NCI-H1105 treated with DMSO at 0.1 percent for 48 hours (cell line): Measurements from ENCODE around the gene MAP4K1.

ENCODE experiments used
- DNase-seq: peaks from one replicate; lab custom pipeline; 2025; lab: John Stamatoyannopoulos, UW

The MAP4K1 gene

DNA sequence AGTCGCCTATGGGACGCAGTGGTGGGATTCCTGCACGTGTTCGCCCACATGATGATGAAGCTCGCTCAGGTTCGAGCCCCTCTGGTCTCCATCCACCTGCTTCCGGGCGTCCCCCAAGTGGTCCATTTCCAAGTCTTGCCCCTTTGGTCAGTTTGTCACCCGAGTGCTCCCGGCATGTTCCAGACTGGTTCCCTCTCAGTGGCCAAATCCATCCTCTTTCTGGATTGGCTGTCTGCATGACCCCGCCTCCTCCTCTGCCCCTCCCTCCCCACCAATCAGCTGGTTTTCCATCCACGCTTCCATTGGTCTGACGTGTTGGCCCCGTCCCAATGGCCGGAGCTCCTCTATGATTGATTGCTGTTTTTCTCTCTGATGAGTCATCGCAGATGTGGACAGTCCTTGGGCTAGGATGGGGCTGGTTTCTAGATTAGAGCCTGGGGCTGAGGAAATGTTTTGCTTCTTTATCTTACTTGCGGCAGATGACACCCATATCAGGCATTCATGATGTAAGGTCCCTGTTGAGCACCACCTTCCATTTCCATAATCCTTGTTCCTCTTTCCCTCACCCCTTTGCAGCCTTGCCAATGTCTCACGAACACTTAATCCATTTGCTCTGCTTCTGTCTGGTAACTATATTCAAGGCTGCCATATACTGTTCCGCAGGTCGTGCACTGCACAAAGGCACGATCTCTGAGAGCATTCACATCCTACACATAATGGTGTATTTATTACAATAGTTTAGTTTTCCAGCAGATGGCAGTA is 73.8 kb downstream of the MAP4K1 start:
- DNase-seq = peak; percentile 42

DNA sequence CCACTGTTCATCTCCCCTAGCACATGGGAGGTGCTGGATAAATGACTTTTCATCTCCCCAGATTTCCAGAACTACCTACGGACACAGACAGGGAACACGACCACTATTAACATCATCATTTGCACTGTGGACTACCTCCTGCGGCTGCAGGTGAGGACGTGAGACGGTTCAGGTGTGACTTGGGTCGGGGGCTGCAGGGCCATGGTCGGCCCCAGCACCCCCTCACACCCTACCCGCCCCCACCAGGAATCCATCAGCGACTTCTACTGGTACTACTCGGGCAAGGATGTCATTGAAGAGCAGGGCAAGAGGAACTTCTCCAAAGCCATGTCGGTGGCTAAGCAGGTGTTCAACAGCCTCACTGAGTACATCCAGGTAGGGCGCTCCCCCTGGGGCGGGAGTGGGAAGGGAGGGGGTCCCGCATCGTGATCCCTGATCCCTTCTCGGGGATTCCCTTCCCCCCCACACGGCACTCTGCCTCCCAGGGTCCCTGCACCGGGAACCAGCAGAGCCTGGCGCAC is 74.4 kb downstream of the MAP4K1 start:
- DNase-seq = no peak

DNA sequence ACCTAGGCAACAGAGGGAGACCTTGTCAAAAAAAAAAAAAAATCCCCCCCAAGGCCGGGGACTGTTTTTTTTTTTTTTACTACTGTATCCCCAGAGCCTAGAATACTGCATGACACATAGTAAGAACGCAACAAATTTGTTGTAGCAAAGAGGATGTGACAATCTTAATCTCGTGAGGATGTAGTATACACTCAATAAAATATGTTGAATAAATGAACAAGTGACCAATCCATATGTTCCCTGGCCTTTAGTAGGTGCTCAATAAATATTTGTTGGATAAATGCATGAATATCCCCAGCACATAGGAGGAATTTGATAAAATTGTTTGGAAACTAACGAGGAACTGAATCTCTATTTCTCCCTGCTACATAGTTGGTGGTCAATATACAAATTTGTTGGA is 75.7 kb downstream of the MAP4K1 start:
- DNase-seq = no peak

DNA sequence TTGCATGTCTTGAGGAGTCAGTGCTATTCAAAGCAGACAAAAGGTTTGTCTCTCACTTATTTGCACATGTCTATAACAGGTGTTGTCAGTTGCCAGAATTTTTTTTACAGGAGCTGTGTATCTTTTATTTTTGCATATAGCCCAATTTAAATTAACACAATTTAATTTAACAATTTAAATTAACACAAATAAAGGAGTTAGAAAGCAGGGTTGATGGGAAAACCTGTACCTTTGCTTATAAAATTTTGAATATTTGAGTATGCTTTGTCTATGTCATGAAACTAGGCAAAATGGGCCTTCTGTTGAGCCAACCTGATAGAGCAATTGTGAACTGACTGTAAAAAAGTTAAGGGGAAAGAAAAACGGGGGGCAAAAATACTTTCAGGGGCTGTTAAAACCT is 78.0 kb downstream of the MAP4K1 start:
- DNase-seq = no peak

DNA sequence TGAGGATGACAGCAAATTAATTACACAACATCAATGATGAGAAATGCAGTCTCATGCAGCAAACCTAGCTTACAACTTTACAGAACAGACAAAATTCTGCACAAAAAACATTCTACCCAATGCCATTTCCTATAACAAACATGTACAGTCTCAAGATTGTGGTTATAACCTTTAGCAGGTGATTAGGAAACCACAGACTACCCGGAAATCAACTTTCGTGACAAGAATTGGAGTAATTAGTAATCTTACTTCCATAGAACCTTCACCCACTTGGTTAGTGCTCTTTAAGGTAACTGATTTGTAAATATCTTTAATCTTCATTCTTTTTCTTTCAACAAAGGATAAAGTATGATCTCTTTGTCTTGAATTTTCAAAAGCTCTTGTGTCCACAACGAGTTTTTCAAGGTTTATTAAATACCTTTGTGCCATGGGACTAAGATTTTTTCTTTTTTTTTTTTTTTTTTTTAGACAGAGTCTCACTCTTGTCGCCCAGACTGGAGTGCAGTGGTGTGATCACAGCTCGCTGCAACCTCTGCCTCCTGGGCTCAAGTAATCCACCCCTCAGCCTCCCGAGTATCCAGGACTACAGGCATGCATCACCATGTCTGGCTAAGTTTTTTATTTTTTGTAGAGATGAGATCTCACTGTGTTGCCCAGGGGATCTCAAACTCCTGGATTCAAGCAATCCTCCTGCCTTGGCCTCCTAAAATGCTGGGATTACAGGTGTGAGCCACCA is 78.8 kb downstream of the MAP4K1 start:
- DNase-seq = no peak

DNA sequence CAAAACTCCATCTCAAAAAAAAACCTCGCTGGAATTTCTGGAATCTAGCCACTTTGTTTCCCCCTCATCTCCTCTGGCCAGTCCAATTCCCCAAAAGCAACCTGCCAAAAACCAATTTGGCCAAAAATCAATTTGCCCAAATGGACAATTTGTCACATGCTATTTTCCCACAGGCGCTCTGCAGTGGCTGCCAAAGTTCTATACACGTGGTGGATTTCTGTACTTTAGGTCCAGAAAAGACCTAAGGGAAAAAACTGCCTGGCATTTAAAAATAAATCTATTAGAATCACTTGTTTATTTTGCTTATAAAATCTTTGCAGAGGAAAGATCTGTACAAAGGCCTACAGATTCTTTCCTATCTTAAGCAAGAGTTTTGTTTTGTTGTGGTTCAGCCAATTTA is 79.4 kb downstream of the MAP4K1 start:
- DNase-seq = no peak
